Measurements from ENCODE around the gene RTP3. TPM values are rescaled to one million over a fixed set of nuclear protein-coding genes. Genes with fewer than 3 reads are reported as not detected.
A peak's percentile ranks its signal among the peaks of the same experiment; 100 is the strongest.

RTP3 gene
- total and polyA plus RNA-seq, 2 of the 8 experiments (the other 6 are each of a cell fraction or from before 2014, with no cell fraction given), result 0.08 TPM; not detected in 1

GRCh38 chr3:46545818-46546630 is 48.2 kb downstream of the RTP3 start:
- Histone ChIP-seq H3K23me2 (ENCODE audit: low read depth, low read length) (no peaks in the 10 kb centered on the region), H3K23ac (ENCODE audit: insufficient read length) (no peak overlapping the region), H3K9ac (replicated peaks in 1 of 4; ENCODE audit: extremely low read depth in 1 of 4, low read depth in 3 of 4, low read length in 3 of 4) (no peak overlapping the region), H2BK12ac (ENCODE audit: low read depth, low read length) (peak overlapping the region; percentile 88), H2BK120ac (replicated peaks; ENCODE audit: low read depth, low read length) (peak overlapping the region; percentile 44), H3K14ac (ENCODE audit: insufficient read length) (no peak overlapping the region), H2BK20ac (ENCODE audit: low read length) (peak overlapping the region; percentile 80), H2BK5ac (ENCODE audit: low read depth, low read length) (peak overlapping the region; percentile 96), H2AK5ac (ENCODE audit: low read depth, low read length) (peak overlapping the region; percentile 86), H3K4ac (replicated peaks; ENCODE audit: insufficient read length, low read depth, low read length) (peak overlapping the region; percentile 10), H3K4me3 (ENCODE audit: extremely low read depth in 1 of 4, insufficient read depth in 2 of 4, low read depth in 3 of 4, low read length in 4 of 4) (peak overlapping the region in 1 of 4 experiments; percentile 20; a peak in 1 of 8 replicates), H3K18ac (ENCODE audit: extremely low read depth, low read length) (peak overlapping the region; percentile 55), H3K4me1 (replicated peaks in 1 of 4; ENCODE audit: control insufficient read depth in 3 of 4, insufficient read depth in 4 of 4, low read length in 3 of 4) (peaks cover 14 to 20% (median 16%) of the 10 kb centered on the region in 4 experiments), H3K9me3 (ENCODE audit: insufficient read depth in 2 of 2, low read depth in 1 of 2, low read length in 1 of 2) (peaks cover 13 to 18% of the 10 kb centered on the region in 2 experiments), H4K20me1 (replicated peaks in 1 of 2; ENCODE audit: control insufficient read depth in 1 of 2, insufficient read depth in 2 of 2, low read length in 2 of 2) (no peaks in the 10 kb centered on the region), H4K91ac (replicated peaks; ENCODE audit: insufficient read length, low read length) (peak overlapping the region; percentile 54), H4K8ac (ENCODE audit: extremely low read depth, insufficient read depth, low read length) (no peak overlapping the region), H3K79me1 (ENCODE audit: low read depth, low read length) (no peaks in the 10 kb centered on the region), H3K36me3 (ENCODE audit: control insufficient read depth in 2 of 4, insufficient read depth in 4 of 4, low read length in 3 of 4) (peaks cover 0 to 10% (median 3%) of the 10 kb centered on the region in 4 experiments; a peak in 2 of 8 replicates), H4K5ac (ENCODE audit: insufficient read length, low read depth, low read length) (peak overlapping the region; percentile 11), H2AFZ (ENCODE audit: low read length) (no peak overlapping the region), H3K4me2 (ENCODE audit: insufficient read depth in 1 of 2, low read depth in 2 of 2, low read length in 2 of 2) (peak overlapping the region; percentile 45 to 50), H3K79me2 (ENCODE audit: control insufficient read depth in 1 of 2, insufficient read depth in 2 of 2, low read length in 2 of 2) (no peaks in the 10 kb centered on the region; a peak in 1 of 4 replicates), H3K27ac (ENCODE audit: low read depth, low read length) (peak overlapping the region; percentile 80; the same call in 1 of the 2 replicates), H2BK15ac (ENCODE audit: low read length) (no peak overlapping the region), H3K56ac (replicated peaks; ENCODE audit: insufficient read length, low read depth, low read length) (no peak overlapping the region), H3K27me3 (replicated peaks in 1 of 4; ENCODE audit: control insufficient read depth in 3 of 4, extremely low read depth in 1 of 4, insufficient read depth in 3 of 4, low read length in 3 of 4) (no peaks in the 10 kb centered on the region)
- POLR2A ChIA-PET (ENCODE audit: partially characterized antibody), result interaction anchor here (0.7 to 8.3 kb wide), 12 partner anchors 12 to 57 kb away, joined by 3 to 145 read pairs (median 5); a partner anchor contains a TSS
- FAIRE-seq (peak; percentile 63), DNase-seq (ENCODE audit: low read depth in 1 of 2, low spot score in 2 of 2) (no peak)
- CTCF ChIA-PET (ENCODE audit: partially characterized antibody), result interaction anchor here (0.7 to 3.1 kb wide), 12 partner anchors 13 to 115 kb away, joined by 3 to 20 read pairs (median 4); partner anchors contain the start of gene RTP3
- 66% methylated on average over 6 of the region's 6 CpGs; no CpG with 5 or more reads in 1 of the 2 experiments for WGBS, 2 experiments (ENCODE audit: extremely low coverage in 1 of 2, insufficient coverage in 1 of 2, insufficient read length in 1 of 2, insufficient replicate concordance in 2 of 2, low coverage in 1 of 2, low lambda C conversion rate in 2 of 2, missing lambda C conversion rate in 1 of 2)
- TF ChIP-seq HDAC6 (IDR thresholded peaks at IDR 0.05; ENCODE audit: low read depth, low read length) (no peak), CBX8 (IDR thresholded peaks at IDR 0.05; ENCODE audit: borderline replicate concordance, low read depth, low read length) (no peak), RNF2 (IDR thresholded peaks at IDR 0.05; ENCODE audit: borderline replicate concordance, low read depth, low read length, missing control alignments, poor library complexity, severe bottlenecking) (no peak), MAX (IDR thresholded peaks at IDR 0.05) (peak; percentile 36; the same call in 1 of the 2 replicates), SP1 (IDR thresholded peaks at IDR 0.05; ENCODE audit: low read depth, low read length) (peak; percentile 46; the same call in 1 of the 2 replicates), EP300 (IDR thresholded peaks at IDR 0.05; ENCODE audit: borderline replicate concordance in 1 of 2, low read depth in 2 of 2, low read length in 2 of 2) (peak in 1 of 2 experiments; percentile 85; a peak in 1 of 3 replicates), NANOG (IDR thresholded peaks at IDR 0.05; ENCODE audit: insufficient read depth, low read depth, low read length, poor library complexity, severe bottlenecking) (peak; percentile 56), SAP30 (IDR thresholded peaks at IDR 0.05; ENCODE audit: insufficient read depth, insufficient replicate concordance, low read length) (peak; percentile 19), FOSL1 (IDR thresholded peaks at IDR 0.05; ENCODE audit: insufficient read depth, low read depth, low read length) (no peak)
